Measurements from ENCODE around the gene ORAI3. TPM values are rescaled to one million over a fixed set of nuclear protein-coding genes. Genes with fewer than 3 reads are reported as not detected.

The ORAI3 gene
- total and polyA plus RNA-seq, 2 of the 13 experiments (the other 11 are each of a cell fraction or from before 2014, with no cell fraction given): 11.4 to 32.0 TPM

DNA sequence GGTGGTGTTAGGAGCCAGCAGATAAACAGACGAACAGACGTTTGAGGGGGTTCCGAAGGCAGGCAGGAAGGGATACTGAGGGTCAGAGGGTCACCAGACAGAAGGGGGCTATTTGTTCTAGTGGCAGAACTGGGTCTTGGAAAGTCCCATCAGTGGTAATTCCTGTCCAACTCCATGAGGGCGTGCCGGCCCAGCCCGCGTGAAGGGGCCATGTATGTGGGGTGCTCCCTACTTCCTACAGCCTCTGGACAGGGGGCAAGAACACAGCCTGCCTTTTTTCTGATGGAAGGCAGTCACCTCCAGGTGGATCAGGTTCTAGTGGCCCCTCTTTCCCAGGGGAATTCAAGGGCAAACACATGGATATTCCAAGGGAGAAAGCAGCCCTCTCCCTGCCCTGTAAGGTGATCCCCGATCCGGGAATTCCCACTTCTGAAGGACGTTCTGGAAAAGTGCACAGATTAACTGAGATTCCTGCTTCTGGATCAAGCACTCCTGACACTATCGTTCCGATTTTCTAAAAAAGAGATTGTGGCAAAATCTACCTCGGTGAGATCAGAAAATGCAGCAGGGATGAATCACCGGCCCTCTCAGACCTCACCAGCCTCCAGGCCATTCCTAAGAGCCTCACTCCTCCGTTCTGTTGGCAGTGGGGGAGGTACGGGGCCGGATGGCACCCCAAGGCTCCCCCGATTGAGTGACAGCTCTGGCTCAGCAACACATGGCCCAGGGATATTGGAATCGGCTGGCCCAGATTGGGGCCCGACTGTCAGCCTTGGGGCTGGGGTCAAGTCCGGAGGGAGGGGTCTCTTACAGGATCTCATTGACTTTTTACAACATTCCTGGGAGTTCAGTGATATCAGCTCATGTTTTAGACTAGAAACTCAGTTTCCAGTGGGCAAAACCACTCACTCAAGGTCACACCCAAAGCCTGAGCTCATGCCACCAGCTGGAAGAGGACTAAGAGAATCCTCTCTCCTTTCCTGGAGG is 49.1 kb downstream of the ORAI3 start (continued):
- TF ChIP-seq PHF21A (CRISPR knock-in tag; IDR thresholded peaks at IDR 0.05) (peak; percentile 34; the same call in 1 of the 2 replicates), NR2F6 (IDR thresholded peaks at IDR 0.05) (peak; percentile 48), NR2F6 (CRISPR knock-in tag; IDR thresholded peaks at IDR 0.05) (0 out of 2 replicates have a peak, but pooled peaks have one; percentile 17), POLR2G (IDR thresholded peaks at IDR 0.05; ENCODE audit: low read depth, low read length) (peak; percentile 59), FOXC1 (CRISPR knock-in tag; IDR thresholded peaks at IDR 0.05; ENCODE audit: borderline replicate concordance) (peak; percentile 35; the same call in 1 of the 2 replicates), MIER3 (CRISPR knock-in tag; IDR thresholded peaks at IDR 0.05; ENCODE audit: borderline replicate concordance) (peak; percentile 14; the same call in 1 of the 2 replicates), ZNF678 (CRISPR knock-in tag; IDR thresholded peaks at IDR 0.05) (0 out of 2 replicates have a peak, but pooled peaks have one; percentile 25), ZNF552 (CRISPR knock-in tag; IDR thresholded peaks at IDR 0.05; ENCODE audit: borderline replicate concordance) (0 out of 2 replicates have a peak, but pooled peaks have one; percentile 32), MEIS2 (CRISPR knock-in tag; IDR thresholded peaks at IDR 0.05) (peak; percentile 74), ZNF12 (CRISPR knock-in tag; IDR thresholded peaks at IDR 0.05) (peak; percentile 99), ZNF878 (CRISPR knock-in tag; IDR thresholded peaks at IDR 0.05) (no peak), ZNF225 (CRISPR knock-in tag; IDR thresholded peaks at IDR 0.05) (peak; percentile 70; the same call in 1 of the 2 replicates), SRSF1 (optimal IDR thresholded peaks at IDR 0.05; ENCODE audit: low read depth, low read length) (peak; percentile 7), SIN3A (IDR thresholded peaks at IDR 0.05; ENCODE audit: borderline replicate concordance, low read depth, low read length) (peak; percentile 21; the same call in 1 of the 2 replicates), TCF12 (IDR thresholded peaks at IDR 0.05) (no peak), TCF12 (CRISPR knock-in tag; IDR thresholded peaks at IDR 0.05) (0 out of 2 replicates have a peak, but pooled peaks have one; percentile 44), MXI1 (IDR thresholded peaks at IDR 0.05; ENCODE audit: borderline replicate concordance, low read depth, low read length) (peak; percentile 42; the same call in 1 of the 3 replicates), ZNF232 (CRISPR knock-in tag; IDR thresholded peaks at IDR 0.05; ENCODE audit: borderline replicate concordance) (peak; percentile 11), ZNF263 (CRISPR knock-in tag; IDR thresholded peaks at IDR 0.05) (peak; percentile 96), ZNF136 (CRISPR knock-in tag; IDR thresholded peaks at IDR 0.05; ENCODE audit: low read depth) (0 out of 2 replicates have a peak, but pooled peaks have one; percentile 58), HNRNPLL (IDR thresholded peaks at IDR 0.05; ENCODE audit: low read depth, low read length, poor library complexity, severe bottlenecking) (peak; percentile 12)
- TF ChIP-seq, protein P1, sequence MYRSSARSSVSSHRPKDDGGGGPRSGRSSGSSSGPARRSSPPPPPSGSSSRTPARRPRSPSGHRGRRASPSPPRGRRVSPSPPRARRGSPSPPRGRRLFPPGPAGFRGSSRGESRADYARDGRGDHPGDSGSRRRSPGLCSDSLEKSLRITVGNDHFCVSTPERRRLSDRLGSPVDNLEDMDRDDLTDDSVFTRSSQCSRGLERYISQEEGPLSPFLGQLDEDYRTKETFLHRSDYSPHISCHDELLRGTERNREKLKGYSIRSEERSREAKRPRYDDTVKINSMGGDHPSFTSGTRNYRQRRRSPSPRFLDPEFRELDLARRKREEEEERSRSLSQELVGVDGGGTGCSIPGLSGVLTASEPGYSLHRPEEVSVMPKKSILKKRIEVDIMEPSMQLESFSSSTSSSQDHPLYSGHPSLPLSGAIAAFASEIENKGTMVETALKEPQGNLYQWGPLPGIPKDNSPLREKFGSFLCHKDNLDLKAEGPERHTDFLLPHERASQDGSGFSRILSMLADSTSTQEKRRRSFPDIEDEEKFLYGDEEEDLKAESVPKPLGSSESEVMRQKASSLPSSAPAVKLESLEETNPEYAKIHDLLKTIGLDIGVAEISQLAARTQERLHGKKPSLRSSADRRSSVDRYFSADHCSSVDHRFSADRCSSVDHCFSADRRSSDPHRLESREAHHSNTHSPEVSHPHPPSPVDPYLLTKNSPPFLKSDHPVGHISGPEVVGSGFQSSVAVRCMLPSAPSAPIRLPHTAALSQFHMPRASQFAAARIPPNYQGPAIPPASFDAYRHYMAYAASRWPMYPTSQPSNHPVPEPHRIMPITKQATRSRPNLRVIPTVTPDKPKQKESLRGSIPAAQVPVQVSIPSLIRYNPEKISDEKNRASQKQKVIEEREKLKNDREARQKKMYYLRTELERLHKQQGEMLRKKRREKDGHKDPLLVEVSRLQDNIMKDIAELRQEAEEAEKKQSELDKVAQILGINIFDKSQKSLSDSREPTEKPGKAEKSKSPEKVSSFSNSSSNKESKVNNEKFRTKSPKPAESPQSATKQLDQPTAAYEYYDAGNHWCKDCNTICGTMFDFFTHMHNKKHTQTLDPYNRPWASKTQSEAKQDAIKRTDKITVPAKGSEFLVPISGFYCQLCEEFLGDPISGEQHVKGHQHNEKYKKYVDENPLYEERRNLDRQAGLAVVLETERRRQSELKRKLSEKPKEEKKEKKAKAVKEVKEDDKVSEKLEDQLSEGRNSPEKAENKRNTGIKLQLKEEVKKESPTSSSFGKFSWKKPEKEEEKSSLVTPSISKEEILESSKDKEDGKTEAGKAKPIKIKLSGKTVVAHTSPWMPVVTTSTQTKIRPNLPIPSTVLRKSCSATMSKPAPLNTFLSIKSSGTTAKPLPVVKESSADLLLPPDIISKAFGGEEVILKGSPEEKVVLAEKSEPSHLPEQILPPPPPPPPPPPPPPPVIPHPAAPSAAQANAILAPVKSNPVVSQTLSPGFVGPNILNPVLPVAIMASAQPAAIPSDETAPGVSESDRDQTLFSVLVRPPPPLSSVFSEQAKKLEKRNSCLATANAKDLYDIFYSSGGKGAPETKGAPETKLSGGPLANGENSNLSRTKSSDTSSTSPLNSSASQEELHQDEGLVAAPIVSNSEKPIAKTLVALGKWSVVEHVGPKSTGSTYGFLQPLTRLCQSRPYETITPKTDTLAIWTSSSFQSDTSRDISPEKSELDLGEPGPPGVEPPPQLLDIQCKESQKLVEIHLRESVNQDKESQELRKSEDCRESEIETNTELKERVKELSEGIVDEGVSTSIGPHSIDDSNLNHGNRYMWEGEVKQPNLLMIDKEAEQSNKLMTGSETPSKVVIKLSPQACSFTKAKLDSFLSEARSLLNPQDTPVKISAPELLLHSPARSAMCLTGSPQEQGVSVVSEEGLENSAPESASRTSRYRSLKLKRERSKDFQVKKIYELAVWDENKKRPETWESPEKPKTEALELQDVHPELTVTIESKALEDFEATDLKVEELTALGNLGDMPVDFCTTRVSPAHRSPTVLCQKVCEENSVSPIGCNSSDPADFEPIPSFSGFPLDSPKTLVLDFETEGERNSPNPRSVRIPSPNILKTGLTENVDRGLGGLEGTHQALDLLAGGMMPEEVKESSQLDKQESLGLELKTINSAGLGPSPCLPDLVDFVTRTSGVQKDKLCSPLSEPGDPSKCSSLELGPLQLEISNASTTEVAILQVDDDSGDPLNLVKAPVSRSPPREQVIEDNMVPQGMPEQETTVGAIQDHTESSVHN (CRISPR knock-in tag; IDR thresholded peaks at IDR 0.05): peak; percentile 85
